Lung (tissue), 12 donors: ENCODE results near the gene DAZAP1. TPM values are rescaled to one million over a fixed set of nuclear protein-coding genes. Genes with fewer than 3 reads are reported as not detected.

Source experiments
- ATAC-seq: fragments of 200-7000 bp; cut with Tn5 transposase; one replicate; pipeline ENCODE4 v1.9.1; 2020; ENCODE audit warnings: moderate number of reproducible peaks; ENCODE audit not compliant: insufficient read depth, low FRiP score
- DNase-seq, 3 donors: peaks; one replicate each; pipeline ENCODE4 v3.0.0-alpha.2; 2013 to 2017
- H3K27ac ChIP-seq, 2 donors: one replicate each; pipeline ENCODE4 v1.5.1; 2013; ENCODE audit warnings: mild to moderate bottlenecking in 2 of 2, moderate library complexity in 2 of 2, control low read depth in 1 of 2, inconsistent platforms in 1 of 2, low read depth in 1 of 2, low read length in 1 of 2
- H3K27me3 ChIP-seq, 3 donors: one replicate each; pipeline ENCODE4 v1.5.1; 2013; ENCODE audit warnings: low read length in 2 of 3; ENCODE audit not compliant: control insufficient read depth in 3 of 3, insufficient read depth in 3 of 3
- H3K36me3 ChIP-seq, 4 donors: one replicate each; pipeline ENCODE4 v1.5.1; 2013; ENCODE audit warnings: low read length in 4 of 4, mild to moderate bottlenecking in 1 of 4, moderate library complexity in 1 of 4; ENCODE audit not compliant: control insufficient read depth in 4 of 4, insufficient read depth in 4 of 4
- H3K4me1 ChIP-seq, 5 donors: one replicate each; pipeline ENCODE4 v1.5.1; 2013; ENCODE audit warnings: low read length in 5 of 5, mild to moderate bottlenecking in 2 of 5, moderate library complexity in 1 of 5; ENCODE audit not compliant: control insufficient read depth in 5 of 5, insufficient read depth in 5 of 5
- H3K4me3 ChIP-seq: one replicate; pipeline ENCODE4 v1.5.1; 2013; ENCODE audit warnings: mild to moderate bottlenecking, control low read depth, moderate library complexity
- H3K9ac ChIP-seq, 2 donors: one replicate each; pipeline ENCODE4 v1.5.1; 2013; ENCODE audit warnings: low read length in 2 of 2, control low read depth in 1 of 2; ENCODE audit not compliant: insufficient read depth in 1 of 2
- H3K9me3 ChIP-seq, 4 donors: one replicate each; pipeline ENCODE4 v1.5.1; 2013; ENCODE audit warnings: low read length in 3 of 4, mild to moderate bottlenecking in 1 of 4, moderate library complexity in 1 of 4; ENCODE audit not compliant: control insufficient read depth in 4 of 4, insufficient read depth in 3 of 4
- WGBS, 2 donors: extraction: QIAGEN DNeasy Blood & Tissue Kit; methylation state at CpG; one replicate each; pipeline ENCODE4 v1.1.7; 2013; 5-methylcytosine and 5-hydroxymethylcytosine counted together
- polyA plus RNA-seq, 2 donors: library from polyadenylated mRNA; stranded (reverse); fragments of 200-250 nt; gene quantifications; one replicate each; pipeline ENCODE4 v1.2.1, GENCODE V29; 2013
- total RNA-seq, 2 donors: library from RNA; depleted of rRNA in 1 of 2; stranded (reverse); fragments of >200 nt in 1 of 2; gene quantifications; one replicate each; pipeline ENCODE4 v1.2.1, GENCODE V29; 2014 to 2021
- TF ChIP-seq, protein P1 (sequence below): IDR thresholded peaks from 2 replicates; pipeline ENCODE4 v1.5.1; 2012; ENCODE audit warnings: mild to moderate bottlenecking; ENCODE audit errors: control extremely low read depth, extremely low read depth
- donor health status: control.
- donor health status: control.
- donor health status: Bipolar disorder and iron deficiency.
- donor health status: healthy.
- donor health status: DM: yes; HTN: yes; CAD: no.

The DAZAP1 gene
- total and polyA plus RNA-seq, 4 donors: 61.4 to 125 (median 80.1) TPM

GRCh38 chr19:1472231-1473084 is 65.1 kb downstream of the DAZAP1 start:
- Histone ChIP-seq H3K36me3 (peaks cover 0 to 19% (median 5%) of the 10 kb centered on the region in 4 donors), H3K9ac (no peak overlapping the region), H3K9me3 (peaks cover 0 to 11% (median 0%) of the 10 kb centered on the region in 4 donors), H3K27ac (no peak overlapping the region), H3K4me3 (no peak overlapping the region), H3K27me3 (peaks cover 1 to 38% (median 29%) of the 10 kb centered on the region in 3 donors), H3K4me1 (peaks cover 0 to 35% (median 11%) of the 10 kb centered on the region in 5 donors)
- TF ChIP-seq, protein P1, sequence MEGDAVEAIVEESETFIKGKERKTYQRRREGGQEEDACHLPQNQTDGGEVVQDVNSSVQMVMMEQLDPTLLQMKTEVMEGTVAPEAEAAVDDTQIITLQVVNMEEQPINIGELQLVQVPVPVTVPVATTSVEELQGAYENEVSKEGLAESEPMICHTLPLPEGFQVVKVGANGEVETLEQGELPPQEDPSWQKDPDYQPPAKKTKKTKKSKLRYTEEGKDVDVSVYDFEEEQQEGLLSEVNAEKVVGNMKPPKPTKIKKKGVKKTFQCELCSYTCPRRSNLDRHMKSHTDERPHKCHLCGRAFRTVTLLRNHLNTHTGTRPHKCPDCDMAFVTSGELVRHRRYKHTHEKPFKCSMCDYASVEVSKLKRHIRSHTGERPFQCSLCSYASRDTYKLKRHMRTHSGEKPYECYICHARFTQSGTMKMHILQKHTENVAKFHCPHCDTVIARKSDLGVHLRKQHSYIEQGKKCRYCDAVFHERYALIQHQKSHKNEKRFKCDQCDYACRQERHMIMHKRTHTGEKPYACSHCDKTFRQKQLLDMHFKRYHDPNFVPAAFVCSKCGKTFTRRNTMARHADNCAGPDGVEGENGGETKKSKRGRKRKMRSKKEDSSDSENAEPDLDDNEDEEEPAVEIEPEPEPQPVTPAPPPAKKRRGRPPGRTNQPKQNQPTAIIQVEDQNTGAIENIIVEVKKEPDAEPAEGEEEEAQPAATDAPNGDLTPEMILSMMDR: no peak
- ATAC-seq (no peak), DNase-seq (no peak)
- 48 to 65% methylated on average over 40 to 44 of the region's 44 CpGs for WGBS, 2 donors

GRCh38 chr19:1473085-1473851 is 65.9 kb downstream of the DAZAP1 start:
- Histone ChIP-seq H3K27ac (no peak overlapping the region), H3K9ac (no peak overlapping the region), H3K4me3 (no peak overlapping the region), H3K4me1 (peaks cover 0 to 27% (median 11%) of the 10 kb centered on the region in 5 donors), H3K27me3 (peaks cover 0 to 36% (median 28%) of the 10 kb centered on the region in 3 donors), H3K36me3 (peaks cover 0 to 19% (median 5%) of the 10 kb centered on the region in 4 donors), H3K9me3 (peaks cover 0 to 8% (median 0%) of the 10 kb centered on the region in 4 donors)
- WGBS, 2 donors: 69 to 83% methylated on average over 20 of the region's 20 CpGs
- DNase-seq (no peak), ATAC-seq (no peak)
- TF ChIP-seq, protein P1: no peak

DNA sequence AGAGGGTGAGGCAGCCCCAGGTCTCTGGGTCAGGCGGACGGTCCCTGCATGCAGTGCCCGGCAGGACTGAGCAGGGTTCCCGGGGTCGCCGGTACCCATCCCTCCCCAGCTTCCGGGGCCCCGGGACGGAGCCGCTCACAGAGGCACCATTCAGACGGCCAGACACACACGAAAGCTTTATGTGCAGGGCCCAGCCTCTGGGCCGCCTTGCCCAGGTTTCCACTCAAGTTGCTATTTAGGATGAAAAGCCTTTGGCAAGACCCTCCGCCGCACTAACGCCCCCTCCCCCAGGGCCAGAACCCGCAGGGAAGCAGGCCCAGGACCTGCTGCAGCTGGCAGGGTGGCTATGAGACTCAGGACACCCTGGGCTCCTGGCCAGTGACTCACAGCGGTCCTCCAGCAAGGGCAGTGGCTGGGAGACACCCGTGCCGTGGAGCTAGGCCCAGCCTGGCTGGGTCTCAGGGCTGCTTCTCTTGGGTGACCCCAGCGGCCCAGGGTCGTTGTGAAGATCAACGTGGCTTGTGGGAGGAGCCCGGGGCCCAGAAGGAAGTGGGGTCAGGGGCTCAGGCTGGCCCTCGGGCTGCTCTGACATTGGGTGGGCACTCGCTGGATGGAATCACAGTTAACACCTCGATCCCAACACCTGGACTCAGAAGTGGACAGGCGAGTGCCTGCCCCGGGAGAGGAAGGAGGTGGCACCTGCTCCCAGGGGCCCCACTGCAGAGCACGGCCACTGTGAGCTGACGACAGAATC is 66.8 kb downstream of the DAZAP1 start:
- H3K27ac ChIP-seq: no peak overlapping the region
- peaks cover 0 to 33% (median 26%) of the 10 kb centered on the region in 3 donors for H3K27me3 ChIP-seq
- no peak overlapping the region for H3K4me3 ChIP-seq
- ATAC-seq (no peak), DNase-seq (no peak)
- no peak overlapping the region for H3K9ac ChIP-seq
- peaks cover 0 to 19% (median 5%) of the 10 kb centered on the region in 4 donors for H3K36me3 ChIP-seq
- TF ChIP-seq, protein P1: no peak
- peaks cover 0 to 27% (median 11%) of the 10 kb centered on the region in 5 donors for H3K4me1 ChIP-seq
- H3K9me3 ChIP-seq: peaks cover 0 to 6% (median 0%) of the 10 kb centered on the region in 4 donors
- 83 to 87% methylated on average over 31 of the region's 31 CpGs for WGBS, 2 donors
